ENCODE results near the gene TRDMT1.

Gene TRDMT1

GRCh38 chr10:17213646-17214349 lies 12.3 kb upstream of the TRDMT1 start:
- no peak for DNase-seq (ENCODE audit: low read depth in 1 of 2, low spot score in 1 of 2)

GRCh38 chr10:17212802-17213221 lies 11.3 kb upstream of the TRDMT1 start:
- no peak for DNase-seq (ENCODE audit: low read depth in 1 of 2, low spot score in 1 of 2)

GRCh38 chr10:17210361-17210760 lies 8.9 kb upstream of the TRDMT1 start:
- no peak for DNase-seq (ENCODE audit: low read depth in 1 of 2, low spot score in 1 of 2)

- DNase-seq (ENCODE audit: low read depth in 1 of 2, low spot score in 1 of 2) = no peak
Measured at GRCh38 chr10:17209881-17210280, 8.4 kb upstream of the TRDMT1 start.

- no peak for DNase-seq (ENCODE audit: low read depth in 1 of 2, low spot score in 1 of 2)
Measured at GRCh38 chr10:17209302-17209701, 7.8 kb upstream of the TRDMT1 start.

GRCh38 chr10:17208476-17208875 lies 7.0 kb upstream of the TRDMT1 start:
- DNase-seq (ENCODE audit: low read depth in 1 of 2, low spot score in 1 of 2) = no peak

- DNase-seq (ENCODE audit: low read depth in 1 of 2, low spot score in 1 of 2) = peak in 1 of 2 donors; percentile 38
Measured at GRCh38 chr10:17206210-17206709, 4.8 kb upstream of the TRDMT1 start.

- no peak for DNase-seq (ENCODE audit: low read depth in 1 of 2, low spot score in 1 of 2)
Measured at GRCh38 chr10:17203416-17203815, 1.9 kb upstream of the TRDMT1 start.

GRCh38 chr10:17202999-17203398 lies 1.5 kb upstream of the TRDMT1 start:
- DNase-seq (ENCODE audit: low read depth in 1 of 2, low spot score in 1 of 2) = no peak

- DNase-seq (ENCODE audit: low read depth in 1 of 2, low spot score in 1 of 2) = no peak
Measured at GRCh38 chr10:17202506-17202905, 1.0 kb upstream of the TRDMT1 start.

- DNase-seq (ENCODE audit: low read depth in 1 of 2, low spot score in 1 of 2) = no peak
Measured at GRCh38 chr10:17201794-17202116, 283 bp upstream of the TRDMT1 start.

- DNase-seq (ENCODE audit: low read depth in 1 of 2, low spot score in 1 of 2) = no peak
Measured at GRCh38 chr10:17200001-17200911, 1.2 kb downstream of the TRDMT1 start.

- no peak for DNase-seq (ENCODE audit: low read depth in 1 of 2, low spot score in 1 of 2)
Measured at GRCh38 chr10:17199351-17199804, 2.1 kb downstream of the TRDMT1 start.

GRCh38 chr10:17196573-17196972 lies 4.9 kb downstream of the TRDMT1 start:
- no peak for DNase-seq (ENCODE audit: low read depth in 1 of 2, low spot score in 1 of 2)

- no peak for DNase-seq (ENCODE audit: low read depth in 1 of 2, low spot score in 1 of 2)
Measured at GRCh38 chr10:17196045-17196444, 5.4 kb downstream of the TRDMT1 start.

GRCh38 chr10:17195083-17195482 lies 6.4 kb downstream of the TRDMT1 start:
- no peak for DNase-seq (ENCODE audit: low read depth in 1 of 2, low spot score in 1 of 2)

GRCh38 chr10:17190602-17191001 lies 10.9 kb downstream of the TRDMT1 start:
- DNase-seq (ENCODE audit: low read depth in 1 of 2, low spot score in 1 of 2) = no peak

- DNase-seq (ENCODE audit: low read depth in 1 of 2, low spot score in 1 of 2) = no peak
Measured at GRCh38 chr10:17188644-17189172, 12.8 kb downstream of the TRDMT1 start.

- no peak for DNase-seq (ENCODE audit: low read depth in 1 of 2, low spot score in 1 of 2)
Measured at GRCh38 chr10:17185873-17186272, 15.6 kb downstream of the TRDMT1 start.

GRCh38 chr10:17183110-17183509 lies 18.4 kb downstream of the TRDMT1 start:
- no peak for DNase-seq (ENCODE audit: low read depth in 1 of 2, low spot score in 1 of 2)

- no peak for DNase-seq (ENCODE audit: low read depth in 1 of 2, low spot score in 1 of 2)
Measured at GRCh38 chr10:17181751-17182150, 19.7 kb downstream of the TRDMT1 start.

- DNase-seq (ENCODE audit: low read depth in 1 of 2, low spot score in 1 of 2) = no peak
Measured at GRCh38 chr10:17181110-17181509, 20.4 kb downstream of the TRDMT1 start.

All from activated CD4-positive, alpha-beta T cell treated with anti-CD3 and anti-CD28 coated beads, Interleukin-2, amount 50 U/mL, for 24 hours (primary cell).